IMR-90 (cell line): ENCODE data around the gene EHBP1L1. TPM values are rescaled to one million over a fixed set of nuclear protein-coding genes. Genes with fewer than 3 reads are reported as not detected.

Experiments
- POLR2A ChIP-seq: IDR thresholded peaks from 2 replicates; pipeline ENCODE4 v1.6.1; 2012; ENCODE audit warnings: mild to moderate bottlenecking, low read depth, low read length
- microRNA-seq, 2 experiments: library from miRNA; stranded (forward) in 1 of 2; unstranded in 1 of 2; fragments of 10-50 nt in 1 of 2; fragments of <30 nt in 1 of 2; gene quantifications in 1 of 2; microRNA quantifications in 1 of 2; one replicate each; pipeline versions ENCODE3 to v1.1.0; 2013 to 2020; ENCODE audit not compliant: insufficient read depth in 1 of 2, insufficient read length in 1 of 2, unreplicated experiment in 1 of 2
- polyA plus RNA-seq, 3 experiments: library from polyadenylated mRNA; depleted of rRNA; stranded (reverse); fragments of >200 nt; gene quantifications; 2 replicates each; pipeline ENCODE4 v1.2.3, GENCODE V29; 2012; ENCODE audit warnings: low replicate concordance in 1 of 3
- small RNA-seq, 5 experiments: library from RNA; depleted of rRNA; stranded (forward); fragments of <200 nt; gene quantifications; one replicate each; pipeline ENCODE3, GENCODE V24; 2012
- total RNA-seq: library from RNA; depleted of rRNA; stranded (reverse); fragments of >200 nt; gene quantifications from 2 replicates; pipeline ENCODE4 v1.2.3, GENCODE V29; 2012; rRNA removed

The EHBP1L1 gene
- total and polyA plus RNA-seq, 2 of the 4 experiments (the other 2 are of a cell fraction): 10.0 to 27.4 TPM

DNA sequence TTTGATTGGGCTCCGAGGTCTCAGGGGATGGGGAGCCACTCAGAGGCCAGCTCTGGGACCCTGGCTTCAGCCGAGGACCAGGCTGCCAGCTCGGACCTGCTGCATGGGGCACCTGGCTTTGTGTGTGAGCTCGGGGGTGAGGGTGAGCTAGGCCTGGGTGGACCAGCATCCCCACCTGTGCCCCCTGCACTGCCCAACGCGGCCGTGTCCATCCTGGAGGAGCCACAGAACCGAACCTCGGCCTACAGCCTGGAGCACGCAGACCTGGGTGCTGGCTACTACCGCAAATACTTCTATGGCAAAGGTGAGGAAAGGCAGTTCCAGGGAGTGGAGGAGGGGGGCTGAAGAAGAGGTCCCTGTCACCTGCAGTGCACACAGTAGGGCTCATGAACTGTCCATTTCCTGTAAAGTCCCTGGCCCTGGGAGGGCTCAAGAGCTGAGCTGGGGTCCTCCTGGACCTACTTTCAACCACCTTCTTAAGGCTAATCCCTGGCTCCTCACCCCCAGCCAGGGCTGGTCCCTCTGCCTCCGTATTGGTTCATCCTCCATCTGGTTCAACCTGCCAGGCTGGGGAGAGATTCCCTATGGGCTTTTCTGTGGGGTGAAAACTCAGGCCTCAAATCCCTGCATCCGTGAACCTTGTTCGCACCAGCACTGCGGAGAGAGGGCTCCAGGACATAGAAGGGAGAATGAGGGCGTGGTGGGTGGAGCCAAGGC, 65.6 kb downstream of the EHBP1L1 start (continued):
- TF ChIP-seq POLR2A: no peak

Small RNA genes lying within 50 kb of the gene (microRNA-seq; reads per million reads assigned to microRNA genes)
- gene AP001362.1 (ENCODE audit: insufficient read depth, insufficient read length): not detected
- gene MIR4690 (ENCODE audit: insufficient read depth in 1 of 2, insufficient read length in 1 of 2, unreplicated experiment in 1 of 2): 0 to 3.1 reads per million in 2 experiments

Small RNA genes lying within 50 kb of the gene (small RNA-seq; reads per million reads assigned to genes)
- gene AP001362.1 (0 reads per million in 5 experiments), gene MIR4690 (0 to 10.2 (median 0.61) reads per million in 5 experiments)

Other genes starting within 250 kb of the EHBP1L1 start
- 37.2 and 42.8 TPM in 2 replicates for gene DPF2, start 242.2 kb upstream of the EHBP1L1 start, total RNA-seq
- gene DPF2, start 242.2 kb upstream of the EHBP1L1 start, polyA plus RNA-seq (2012; rRNA removed): 54.3 and 62.5 TPM in 2 replicates
- 0.28 TPM in 1 of 2 replicates, not detected in the other for gene TIGD3, start 221.3 kb upstream of the EHBP1L1 start, total RNA-seq
- gene TIGD3, start 221.3 kb upstream of the EHBP1L1 start, polyA plus RNA-seq (2012; rRNA removed): 0.12 TPM in 1 of 2 replicates, not detected in the other
- gene SLC25A45, start 193.4 kb upstream of the EHBP1L1 start, total RNA-seq: 0.56 and 0.72 TPM in 2 replicates
- gene SLC25A45, start 193.4 kb upstream of the EHBP1L1 start, polyA plus RNA-seq (2012; rRNA removed): 1.2 and 1.3 TPM in 2 replicates
- 10.8 and 11.3 TPM in 2 replicates for gene FRMD8, start 189.4 kb upstream of the EHBP1L1 start, total RNA-seq
- gene FRMD8, start 189.4 kb upstream of the EHBP1L1 start, polyA plus RNA-seq (2012; rRNA removed): 19.8 and 22.5 TPM in 2 replicates
- 30.1 and 38.0 TPM in 2 replicates for gene NEAT1, start 153.3 kb upstream of the EHBP1L1 start, total RNA-seq
- 56.3 and 114 TPM in 2 replicates for gene NEAT1, start 153.3 kb upstream of the EHBP1L1 start, polyA plus RNA-seq (2012; rRNA removed)
- 3,569 and 5,244 TPM in 2 replicates for gene MALAT1, start 77.0 kb upstream of the EHBP1L1 start, total RNA-seq
- gene MALAT1, start 77.0 kb upstream of the EHBP1L1 start, polyA plus RNA-seq (2012; rRNA removed): 430 and 636 TPM in 2 replicates
- 95.8 and 96.4 TPM in 2 replicates for gene SCYL1, start 51.0 kb upstream of the EHBP1L1 start, total RNA-seq
- 150 and 172 TPM in 2 replicates for gene SCYL1, start 51.0 kb upstream of the EHBP1L1 start, polyA plus RNA-seq (2012; rRNA removed)
- 6.6 and 8.3 TPM in 2 replicates for gene LTBP3, start 17.7 kb upstream of the EHBP1L1 start, total RNA-seq
- gene LTBP3, start 17.7 kb upstream of the EHBP1L1 start, polyA plus RNA-seq (2012; rRNA removed): 145 and 216 TPM in 2 replicates
- gene ZNRD2, start 5.6 kb upstream of the EHBP1L1 start, total RNA-seq: 69.7 and 75.6 TPM in 2 replicates
- 90.3 and 113 TPM in 2 replicates for gene ZNRD2, start 5.6 kb upstream of the EHBP1L1 start, polyA plus RNA-seq (2012; rRNA removed)
- gene FAM89B, start 3.5 kb upstream of the EHBP1L1 start, total RNA-seq: 12.0 and 14.2 TPM in 2 replicates
- gene FAM89B, start 3.5 kb upstream of the EHBP1L1 start, polyA plus RNA-seq (2012; rRNA removed): 65.5 and 86.6 TPM in 2 replicates
- not detected in 2 replicates for gene KCNK7, start 19.7 kb downstream of the EHBP1L1 start, total RNA-seq
- gene KCNK7, start 19.7 kb downstream of the EHBP1L1 start, polyA plus RNA-seq (2012; rRNA removed): 0.09 and 0.34 TPM in 2 replicates
- 16.7 and 17.7 TPM in 2 replicates for gene MAP3K11, start 38.2 kb downstream of the EHBP1L1 start, total RNA-seq
- gene MAP3K11, start 38.2 kb downstream of the EHBP1L1 start, polyA plus RNA-seq (2012; rRNA removed): 37.5 and 52.0 TPM in 2 replicates
- gene PCNX3, start 39.7 kb downstream of the EHBP1L1 start, total RNA-seq: 5.6 and 5.8 TPM in 2 replicates
- gene PCNX3, start 39.7 kb downstream of the EHBP1L1 start, polyA plus RNA-seq (2012; rRNA removed): 33.2 and 40.4 TPM in 2 replicates
- 10.6 and 11.4 TPM in 2 replicates for gene SIPA1, start 62.0 kb downstream of the EHBP1L1 start, total RNA-seq
- 39.7 and 44.3 TPM in 2 replicates for gene SIPA1, start 62.0 kb downstream of the EHBP1L1 start, polyA plus RNA-seq (2012; rRNA removed)
- 8.6 and 8.9 TPM in 2 replicates for gene RELA, start 86.9 kb downstream of the EHBP1L1 start, total RNA-seq
- gene RELA, start 86.9 kb downstream of the EHBP1L1 start, polyA plus RNA-seq (2012; rRNA removed): 51.0 and 53.0 TPM in 2 replicates
- gene KAT5, start 136.2 kb downstream of the EHBP1L1 start, total RNA-seq: 28.6 and 33.3 TPM in 2 replicates
- 34.2 and 41.1 TPM in 2 replicates for gene KAT5, start 136.2 kb downstream of the EHBP1L1 start, polyA plus RNA-seq (2012; rRNA removed)
- gene RNASEH2C, start 144.7 kb downstream of the EHBP1L1 start, total RNA-seq: 40.0 and 69.4 TPM in 2 replicates
- 34.8 and 46.3 TPM in 2 replicates for gene RNASEH2C, start 144.7 kb downstream of the EHBP1L1 start, polyA plus RNA-seq (2012; rRNA removed)
- gene AP5B1, start 204.9 kb downstream of the EHBP1L1 start, total RNA-seq: 2.2 and 2.5 TPM in 2 replicates
- 5.0 and 6.0 TPM in 2 replicates for gene AP5B1, start 204.9 kb downstream of the EHBP1L1 start, polyA plus RNA-seq (2012; rRNA removed)
- not detected in 2 replicates for gene OVOL1, start 211.0 kb downstream of the EHBP1L1 start, total RNA-seq
- not detected in 2 replicates for gene OVOL1, start 211.0 kb downstream of the EHBP1L1 start, polyA plus RNA-seq (2012; rRNA removed)